HG02884 (cell line): ENCODE results near the gene CCDC51.
"Not testable (repeated sequence)": the region's sequence is repeated elsewhere in the genome, so short reads cannot be mapped to it uniquely, and the experiment has no call there.

Source experiments
- ATAC-seq: cut with Tn5 transposase; IDR thresholded peaks from one replicate; pipeline ENCODE4 v1.9.1; 2021; ENCODE audit warnings: mild to moderate bottlenecking, moderate library complexity; ENCODE audit not compliant: unreplicated experiment

The CCDC51 gene

DNA sequence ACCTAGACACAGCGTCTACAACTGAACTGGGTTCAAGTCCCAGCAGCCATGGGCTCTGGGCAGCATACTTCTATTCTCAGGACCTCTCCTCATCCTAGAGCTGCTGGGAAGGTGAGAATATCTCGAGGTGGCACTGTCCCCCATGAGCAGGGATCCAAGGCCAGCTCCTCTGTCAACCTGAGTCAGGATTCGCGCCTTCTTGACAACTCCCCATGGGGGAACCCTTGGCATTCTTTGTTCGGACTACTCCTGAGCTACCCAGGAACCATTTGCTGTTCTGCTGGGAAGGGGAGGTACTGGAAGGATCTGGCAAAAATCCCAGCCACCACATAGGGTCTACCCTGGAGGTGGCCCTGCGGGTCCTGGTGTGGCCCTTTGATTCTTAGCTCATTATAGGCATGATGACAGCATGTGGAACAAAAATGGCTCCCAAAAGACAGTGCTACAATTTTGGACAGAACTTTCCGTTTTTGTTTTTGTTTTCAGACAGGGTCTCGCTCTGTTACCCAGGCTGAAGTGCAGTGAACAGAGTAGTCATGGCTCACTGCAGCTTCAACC is 32.3 kb downstream of the CCDC51 start:
- no peak for ATAC-seq

GRCh38 chr3:48406443-48407431 is 33.2 kb downstream of the CCDC51 start:
- ATAC-seq = no peak

DNA sequence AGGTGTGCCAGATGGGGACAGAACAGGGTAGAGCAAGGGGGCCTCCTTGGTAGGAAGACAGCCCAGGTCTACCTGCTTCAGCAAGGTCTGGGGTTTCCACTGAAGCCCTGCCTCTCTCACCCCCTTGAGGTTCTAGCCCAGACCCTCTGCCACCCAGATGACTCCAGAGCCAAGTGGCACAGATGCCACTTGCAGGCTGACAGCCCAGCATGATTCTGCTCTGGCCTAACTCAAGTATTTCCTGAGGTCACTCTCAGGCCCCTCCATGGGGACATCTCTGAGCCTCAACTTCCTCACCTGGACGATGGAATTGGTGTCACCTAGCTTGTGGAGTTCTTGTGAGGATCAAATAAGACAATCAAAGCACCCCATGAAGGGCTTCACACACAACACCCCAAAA is 33.9 kb downstream of the CCDC51 start:
- no peak for ATAC-seq

- no peak for ATAC-seq
These were observed 34.5 kb downstream of the CCDC51 start for GRCh38 chr3:48405343-48405881.

GRCh38 chr3:48404440-48405342 is 35.2 kb downstream of the CCDC51 start:
- no peak for ATAC-seq

DNA sequence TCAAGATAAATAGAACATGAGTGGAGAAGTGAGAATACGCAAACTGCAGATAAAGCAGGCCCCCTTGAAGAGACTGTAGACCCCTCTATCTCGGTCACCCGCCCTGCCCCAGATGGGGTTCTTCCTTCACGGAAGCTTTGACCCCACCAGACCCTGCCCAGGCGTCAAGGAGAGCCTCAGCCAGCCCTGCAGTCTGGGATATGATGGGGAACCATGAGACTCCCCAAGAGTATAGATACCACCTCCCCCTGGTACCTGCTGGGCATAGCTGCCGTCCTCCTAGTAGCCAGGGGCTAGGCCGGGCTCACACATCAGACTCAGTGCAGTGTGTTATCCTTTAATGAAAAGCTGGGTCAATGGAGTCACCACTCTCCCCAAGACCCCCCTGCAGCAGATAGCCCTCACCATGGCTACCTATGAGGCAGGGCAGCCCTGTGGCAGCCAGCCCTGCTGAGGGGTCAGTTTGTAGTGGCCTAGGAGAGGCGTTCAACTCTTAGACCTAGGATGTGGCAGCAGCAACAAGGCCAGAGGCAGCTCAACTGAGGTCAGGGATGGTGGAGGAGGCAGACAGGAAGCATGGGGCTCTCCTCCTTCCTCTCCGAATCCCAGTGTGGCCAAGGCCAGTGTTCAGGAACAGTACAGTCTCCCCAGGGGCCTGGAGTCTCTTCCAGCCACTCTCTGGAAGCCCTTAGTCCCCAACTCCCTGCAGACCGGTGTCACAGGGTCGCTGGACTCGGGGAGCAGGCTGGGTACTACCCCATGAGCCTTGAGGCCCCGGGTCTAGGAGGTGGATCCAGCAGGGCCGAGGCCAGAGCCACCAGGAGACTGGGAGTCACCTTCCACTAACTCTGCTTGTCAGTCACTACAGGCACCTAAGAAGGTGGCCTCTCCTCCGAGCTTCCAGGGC is 36.1 kb downstream of the CCDC51 start:
- no peak for ATAC-seq

- no peak for ATAC-seq
These were observed 37.0 kb downstream of the CCDC51 start for GRCh38 chr3:48402907-48403306.

DNA sequence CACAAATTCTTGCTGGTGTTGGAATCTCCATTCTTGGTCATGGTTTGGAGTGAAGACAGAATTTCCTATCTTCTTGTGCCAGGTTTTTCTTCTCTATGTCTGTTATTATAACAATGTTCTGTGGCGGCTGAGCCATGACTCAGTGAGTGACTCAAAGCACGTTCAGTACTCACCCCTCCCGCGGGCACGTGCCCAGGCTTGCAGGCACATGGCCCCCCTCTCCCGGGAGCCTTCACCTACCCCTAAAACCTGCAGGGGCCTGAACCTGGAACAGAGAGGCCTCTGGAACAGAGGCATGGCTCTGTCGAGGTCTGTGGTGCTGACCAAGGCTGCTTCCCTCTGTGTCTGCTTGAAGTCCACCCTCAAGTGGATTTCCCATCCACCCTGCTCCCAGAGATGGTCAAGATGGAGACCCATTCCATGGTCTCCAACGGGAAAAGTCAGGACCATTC is 37.6 kb downstream of the CCDC51 start:
- ATAC-seq = no peak

GRCh38 chr3:48401434-48401901 is 38.5 kb downstream of the CCDC51 start:
- not testable (repeated sequence) for ATAC-seq

DNA sequence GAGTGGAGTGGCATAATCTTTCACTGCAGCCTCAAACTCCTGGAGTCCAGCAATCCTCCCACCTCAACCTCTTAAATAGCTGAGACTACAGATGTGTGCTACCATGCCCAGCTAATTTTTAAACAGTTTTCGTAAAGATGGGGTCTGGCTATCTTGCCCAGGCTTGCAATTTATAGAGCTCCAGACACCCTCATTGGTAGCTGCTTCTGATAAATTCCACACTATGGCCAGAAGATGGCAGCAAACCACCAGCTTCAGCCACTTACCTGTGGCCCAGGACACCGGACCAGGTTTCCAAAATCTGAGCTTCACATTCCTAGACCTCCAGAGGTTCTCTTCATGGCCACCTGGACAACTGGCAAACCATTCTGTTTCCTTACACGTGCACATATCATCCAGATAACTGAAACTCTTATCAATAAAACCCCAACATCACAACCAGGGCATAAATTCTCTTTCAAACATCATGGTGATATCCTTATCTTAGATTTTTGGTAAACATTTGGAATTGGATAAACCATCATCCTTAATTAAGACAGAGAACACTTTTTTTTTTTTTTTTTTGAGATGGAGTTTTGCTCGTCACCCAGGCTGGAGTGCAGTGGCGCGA is 39.0 kb downstream of the CCDC51 start:
- ATAC-seq = no peak

DNA sequence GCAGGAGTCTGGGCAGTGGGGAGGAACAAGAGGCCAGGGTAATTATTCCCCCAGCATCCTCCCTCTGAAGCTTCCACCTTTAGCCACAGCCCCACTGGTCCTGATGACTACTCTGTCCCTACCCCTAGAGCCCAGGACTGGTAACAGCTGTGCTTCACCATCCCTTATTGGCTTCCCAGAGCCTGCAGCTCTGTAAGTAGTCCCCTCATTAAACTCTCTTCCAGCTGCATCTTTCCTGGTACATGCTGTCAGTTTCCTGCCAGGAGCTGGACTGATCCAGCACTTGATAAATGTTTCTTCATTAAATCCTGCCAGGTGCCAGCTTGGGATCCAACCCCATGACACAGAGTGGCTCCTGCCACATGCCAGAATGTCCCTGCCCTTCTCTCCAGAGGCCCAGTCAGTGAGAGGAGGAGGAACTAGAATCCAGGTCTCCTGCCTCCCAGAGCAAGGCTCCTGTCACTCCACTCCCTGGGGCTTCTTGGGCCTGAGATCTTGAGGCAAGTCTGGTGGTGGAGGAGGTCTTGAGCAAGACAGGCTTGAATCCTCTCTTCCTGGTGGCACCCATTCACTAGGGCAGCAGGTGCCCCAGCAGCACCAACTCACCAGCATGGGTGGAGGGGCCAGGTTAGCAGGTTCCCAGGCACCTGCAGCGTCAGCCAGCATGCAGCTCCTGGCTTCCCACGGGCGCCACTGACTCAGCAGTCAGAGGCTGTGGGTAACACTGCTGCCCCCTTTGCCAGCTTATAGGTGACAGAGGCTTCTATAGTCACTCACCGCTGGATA is 40.3 kb downstream of the CCDC51 start:
- ATAC-seq = no peak

DNA sequence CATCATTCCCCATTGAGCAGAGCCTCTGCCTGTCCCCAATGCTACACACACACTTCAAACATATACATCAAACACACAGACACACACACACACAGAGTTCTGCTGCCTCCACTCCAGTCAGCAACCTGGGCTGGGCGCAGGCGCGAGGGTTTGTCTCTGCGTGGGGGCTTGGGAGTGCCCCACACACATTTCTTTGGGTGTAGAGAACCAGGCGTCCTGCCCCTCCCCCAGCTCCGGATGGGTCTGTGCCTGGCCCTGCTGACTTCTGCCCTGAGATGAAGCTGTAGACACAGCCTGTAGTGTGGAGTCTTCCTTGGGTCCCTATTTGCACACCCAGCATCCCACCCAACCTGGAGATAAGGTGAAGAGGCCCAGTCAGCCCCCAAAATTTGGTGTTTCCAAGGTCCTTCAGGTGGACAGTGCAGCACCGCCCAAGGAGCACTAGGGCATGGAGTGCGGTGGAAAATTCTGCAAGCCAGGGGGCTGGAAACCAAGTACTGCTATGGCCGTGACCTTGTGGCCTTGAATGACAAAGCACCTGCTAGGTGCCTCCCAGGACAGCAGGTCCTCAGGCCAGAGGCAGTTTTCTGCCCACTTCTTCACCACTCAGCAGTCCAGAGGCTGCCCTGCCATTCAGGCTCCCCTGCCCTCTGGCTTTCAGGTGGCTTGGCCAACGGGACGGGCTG is 41.1 kb downstream of the CCDC51 start:
- no peak for ATAC-seq

DNA sequence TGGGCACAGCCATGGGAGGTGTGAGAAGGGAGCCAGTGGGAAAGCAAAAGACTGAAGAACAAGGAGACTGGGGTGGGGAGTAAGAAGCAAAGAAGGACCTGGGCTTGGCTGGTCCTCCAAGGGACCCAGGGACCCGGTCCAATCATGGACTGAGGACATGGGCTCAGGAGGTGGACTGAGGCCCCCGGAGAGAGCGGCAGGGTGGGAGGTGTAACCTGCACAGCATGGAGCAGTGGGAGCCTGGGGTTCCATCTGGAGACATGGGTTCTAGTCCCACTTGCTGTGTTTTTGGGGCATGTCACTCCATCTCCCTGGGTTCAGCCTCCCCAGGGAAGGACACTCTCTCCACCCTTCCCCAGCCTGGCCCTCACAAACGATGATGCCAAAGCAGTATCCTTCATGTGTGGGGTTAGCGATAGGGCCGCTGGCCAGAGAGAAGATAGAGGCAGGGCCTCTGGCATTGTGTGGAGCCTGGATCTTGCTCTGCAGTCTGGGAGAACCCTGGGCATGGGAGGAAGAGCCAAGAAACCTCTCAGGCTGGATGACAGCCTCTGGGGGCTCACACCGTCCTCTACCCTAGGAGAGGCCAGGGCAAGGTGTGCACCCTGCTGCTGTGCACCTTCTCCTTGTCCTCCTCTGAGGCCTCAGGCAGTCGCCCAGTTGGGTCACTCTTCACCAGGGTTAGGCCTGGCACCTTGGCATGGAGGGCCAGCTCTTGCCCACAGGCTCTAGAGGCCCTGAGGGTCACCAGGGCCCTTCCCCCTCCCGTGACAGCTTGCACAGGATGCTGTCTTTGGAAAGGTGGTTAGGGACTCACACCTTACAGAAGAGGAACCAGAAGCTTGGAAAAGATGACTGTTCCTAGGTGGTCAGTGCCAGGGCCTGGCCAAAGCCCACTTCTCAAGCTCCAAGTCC is 41.9 kb downstream of the CCDC51 start:
- no peak for ATAC-seq

DNA sequence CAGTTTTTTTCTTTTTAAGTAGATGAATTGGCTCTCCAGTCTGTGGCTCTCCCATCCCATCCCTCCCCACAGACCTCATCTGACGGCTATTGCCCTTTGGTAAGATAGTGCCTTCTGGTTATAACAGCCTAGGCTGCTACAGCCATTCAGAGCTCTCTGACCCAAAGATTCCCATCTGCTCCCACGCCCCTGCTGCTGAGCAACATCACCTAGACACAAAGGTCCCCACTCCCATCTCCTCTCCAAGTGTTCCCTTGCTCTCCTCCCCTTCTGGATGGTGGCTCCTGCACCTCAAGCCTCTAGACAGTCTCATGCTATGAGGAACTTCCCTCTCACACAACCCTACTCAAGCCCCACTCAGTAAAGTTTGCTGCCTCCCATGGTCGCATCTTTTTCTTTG is 44.2 kb downstream of the CCDC51 start:
- no peak for ATAC-seq

DNA sequence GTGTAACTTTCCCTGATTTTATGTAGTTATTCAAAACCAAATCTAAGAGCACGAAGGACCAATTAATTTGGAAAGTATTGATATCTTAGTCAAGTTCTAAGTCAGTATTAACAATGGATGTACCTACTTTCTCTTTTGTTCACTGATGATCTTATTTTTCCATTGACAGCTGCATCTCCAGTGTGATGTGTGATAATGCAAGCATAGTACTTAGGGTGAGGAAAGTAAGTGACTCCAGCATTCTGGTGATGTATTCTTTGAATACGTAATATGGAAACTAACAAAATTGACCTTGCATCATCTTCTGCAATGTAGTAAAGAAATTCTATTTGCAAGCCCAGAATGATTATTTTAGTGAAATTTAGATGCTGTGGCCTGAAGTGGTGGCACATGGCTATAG is 45.5 kb downstream of the CCDC51 start:
- ATAC-seq = no peak

DNA sequence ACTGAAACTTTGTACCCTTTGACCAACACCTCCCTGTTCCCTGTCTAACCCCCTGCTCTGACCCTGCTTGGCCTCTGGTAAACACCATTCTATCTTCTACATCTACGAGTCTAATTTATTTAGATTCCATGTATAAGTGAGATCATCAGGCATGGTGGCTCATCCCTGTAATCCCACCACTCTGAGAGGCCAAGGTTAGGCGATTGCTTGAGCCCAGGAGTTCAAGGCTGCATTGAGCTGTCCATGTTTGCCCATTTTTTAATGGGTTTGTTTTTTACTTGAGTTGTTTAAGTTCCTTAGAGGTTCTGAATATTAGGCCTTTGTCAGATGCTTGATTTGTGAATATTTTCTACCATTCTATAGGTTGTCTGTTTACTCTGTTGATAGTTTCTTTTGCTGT is 51.0 kb downstream of the CCDC51 start:
- ATAC-seq = no peak

DNA sequence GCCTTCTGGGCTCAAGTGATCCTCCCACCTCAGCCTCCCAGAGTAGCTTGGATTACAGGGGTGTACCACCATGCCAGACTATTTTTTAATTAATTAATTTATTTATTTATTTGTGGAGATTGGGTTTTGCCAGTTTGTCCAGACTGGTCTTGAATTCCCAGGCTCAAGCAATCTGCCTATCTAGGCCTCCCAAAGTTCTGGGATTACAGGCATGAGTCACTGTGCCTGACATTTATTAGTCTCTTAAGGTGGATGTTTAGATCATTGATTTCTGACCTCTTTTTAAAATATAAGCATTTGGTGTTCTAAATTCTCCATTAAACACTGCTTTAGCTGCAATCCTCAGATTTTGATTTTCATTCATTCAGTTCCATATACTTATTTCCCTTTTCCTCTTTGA is 52.3 kb downstream of the CCDC51 start:
- ATAC-seq = no peak
